GM18858 (cell line): ENCODE results near the gene APOH.
"Not testable (repeated sequence)": the region's sequence is repeated elsewhere in the genome, so short reads cannot be mapped to it uniquely, and the experiment has no call there.

Source experiments
- ATAC-seq: cut with Tn5 transposase; IDR thresholded peaks from one replicate; pipeline ENCODE4 v1.9.1; 2021; ENCODE audit not compliant: unreplicated experiment

APOH gene

GRCh38 chr17:66228887-66229782 is at the start of gene APOH:
TSS of gene APOH (minus strand) at chr17:66229415. CDS start at chr17:66229379, 36 bp downstream.
- ATAC-seq = no peak

- ATAC-seq = no peak
Observed at GRCh38 chr17:66277191-66277590, 48.0 kb upstream of the APOH start.

- no peak for ATAC-seq
Observed at GRCh38 chr17:66276328-66276937, 47.2 kb upstream of the APOH start.

GRCh38 chr17:66275651-66276050 is 46.4 kb upstream of the APOH start:
- ATAC-seq = no peak

GRCh38 chr17:66273586-66273848 is 44.3 kb upstream of the APOH start:
- no peak for ATAC-seq

- no peak for ATAC-seq
Observed at GRCh38 chr17:66272811-66273585, 43.8 kb upstream of the APOH start.

- no peak for ATAC-seq
Observed at GRCh38 chr17:66271512-66271911, 42.3 kb upstream of the APOH start.

GRCh38 chr17:66270106-66270505 is 40.9 kb upstream of the APOH start:
- no peak for ATAC-seq

- ATAC-seq = no peak
Observed at GRCh38 chr17:66268247-66268927, 39.2 kb upstream of the APOH start.

GRCh38 chr17:66264696-66265095 is 35.5 kb upstream of the APOH start:
- no peak for ATAC-seq

GRCh38 chr17:66262767-66263166 is 33.6 kb upstream of the APOH start:
- no peak for ATAC-seq

GRCh38 chr17:66260688-66261087 is 31.5 kb upstream of the APOH start:
- ATAC-seq = no peak

GRCh38 chr17:66260275-66260674 is 31.1 kb upstream of the APOH start:
- ATAC-seq = no peak

GRCh38 chr17:66255527-66255971 is 26.3 kb upstream of the APOH start:
- ATAC-seq = no peak

- ATAC-seq = no peak
Observed at GRCh38 chr17:66255112-66255511, 25.9 kb upstream of the APOH start.

GRCh38 chr17:66253458-66253857 is 24.2 kb upstream of the APOH start:
- ATAC-seq = not testable (repeated sequence)

GRCh38 chr17:66250686-66251085 is 21.5 kb upstream of the APOH start:
- no peak for ATAC-seq

GRCh38 chr17:66248285-66248684 is 19.1 kb upstream of the APOH start:
- no peak for ATAC-seq

GRCh38 chr17:66241839-66242238 is 12.6 kb upstream of the APOH start:
- ATAC-seq = no peak

- ATAC-seq = no peak
Observed at GRCh38 chr17:66240630-66241029, 11.4 kb upstream of the APOH start.

GRCh38 chr17:66240013-66240412 is 10.8 kb upstream of the APOH start:
- no peak for ATAC-seq
